HG03342 (cell line): ENCODE measurements around the gene SDHAF1.
"Not testable (repeated sequence)": the region's sequence is repeated elsewhere in the genome, so short reads cannot be mapped to it uniquely, and the experiment has no call there.

Experiments used
- ATAC-seq: cut with Tn5 transposase; IDR thresholded peaks from one replicate; pipeline ENCODE4 v1.9.1; 2021; ENCODE audit warnings: mild to moderate bottlenecking, moderate library complexity; ENCODE audit not compliant: unreplicated experiment

The SDHAF1 gene

GRCh38 chr19:36014012-36014924 is 19.3 kb downstream of the SDHAF1 start, which contains the start of gene ALKBH6:
TSS of gene ALKBH6 (minus strand) at chr19:36014213. CDS start at chr19:36013397, 816 bp downstream.
- peak; percentile 94 for ATAC-seq

- no peak for ATAC-seq
Observed at GRCh38 chr19:36019061-36019670, 24.2 kb downstream of the SDHAF1 start.

- ATAC-seq: no peak
Observed at GRCh38 chr19:36023432-36023831, 28.4 kb downstream of the SDHAF1 start.

GRCh38 chr19:36025541-36025940 is 30.6 kb downstream of the SDHAF1 start:
- no peak for ATAC-seq

GRCh38 chr19:36026091-36026876 is 31.3 kb downstream of the SDHAF1 start:
- ATAC-seq: no peak

- ATAC-seq: no peak
Observed at GRCh38 chr19:36027696-36028095, 32.7 kb downstream of the SDHAF1 start.

- no peak for ATAC-seq
Observed at GRCh38 chr19:36028313-36029041, 33.5 kb downstream of the SDHAF1 start.

GRCh38 chr19:36030264-36031148 is 35.5 kb downstream of the SDHAF1 start:
- no peak for ATAC-seq

GRCh38 chr19:36031308-36031707 is 36.3 kb downstream of the SDHAF1 start:
- no peak for ATAC-seq

GRCh38 chr19:36032251-36033104 is 37.5 kb downstream of the SDHAF1 start, which contains the start of gene CLIP3:
TSS of gene CLIP3 (minus strand) at chr19:36032873. CDS start at chr19:36032357, 516 bp downstream.
- ATAC-seq: no peak

GRCh38 chr19:36040495-36040894 is 45.5 kb downstream of the SDHAF1 start:
- no peak for ATAC-seq

GRCh38 chr19:36041092-36041491 is 46.1 kb downstream of the SDHAF1 start:
- not testable (repeated sequence) for ATAC-seq

- ATAC-seq: no peak
Observed at GRCh38 chr19:36041831-36042230, 46.8 kb downstream of the SDHAF1 start.

GRCh38 chr19:36043952-36044351 is 49.0 kb downstream of the SDHAF1 start:
- no peak for ATAC-seq
